Kidney (tissue), 14 donors: ENCODE results near the gene TAS1R1. TPM values are rescaled to one million over a fixed set of nuclear protein-coding genes. Genes with fewer than 3 reads are reported as not detected.

ENCODE experiments used
- DNase-seq, 5 donors: peaks; one replicate each; pipeline ENCODE4 v3.0.0-alpha.2; 2013 to 2020
- FAIRE-seq: peaks from 2 replicates; lab custom pipeline; 2012; peaks lifted over from hg19 to GRCh38; lab: Jason Lieb, UNC
- H3K27ac ChIP-seq, 2 donors: one replicate each; pipeline ENCODE4 v1.7.0; 2013; ENCODE audit warnings: low read depth in 2 of 2, low read length in 2 of 2, inconsistent platforms in 1 of 2
- H3K27me3 ChIP-seq: one replicate; pipeline ENCODE4 v1.7.1; 2013; ENCODE audit warnings: low read length, inconsistent platforms; ENCODE audit not compliant: control insufficient read depth, insufficient read depth
- H3K36me3 ChIP-seq, 3 donors: one replicate each; pipeline versions ENCODE4 v1.7.0 to v1.7.1; 2013; ENCODE audit warnings: low read length in 3 of 3, control low read depth in 1 of 3, inconsistent platforms in 1 of 3; ENCODE audit not compliant: insufficient read depth in 3 of 3, control insufficient read depth in 2 of 3
- H3K4me1 ChIP-seq, 3 donors: one replicate each; pipeline versions ENCODE4 v1.7.0 to v1.7.1; 2013; ENCODE audit warnings: low read length in 3 of 3, inconsistent platforms in 1 of 3, low read depth in 1 of 3; ENCODE audit not compliant: control insufficient read depth in 2 of 3, insufficient read depth in 2 of 3
- H3K4me3 ChIP-seq, 3 donors: one replicate each; pipeline versions ENCODE4 v1.7.0 to v1.8.1; 2013; ENCODE audit warnings: low read length in 3 of 3, control low read depth in 1 of 3, inconsistent platforms in 1 of 3
- H3K9ac ChIP-seq, 3 donors: one replicate each; pipeline versions ENCODE4 v1.7.0 to v1.7.1; 2013; ENCODE audit warnings: low read length in 3 of 3, control low read depth in 1 of 3, inconsistent platforms in 1 of 3
- H3K9me3 ChIP-seq, 3 donors: one replicate each; pipeline versions ENCODE4 v1.7.0 to v1.7.1; 2013; ENCODE audit warnings: low read length in 3 of 3, control low read depth in 1 of 3, inconsistent platforms in 1 of 3; ENCODE audit not compliant: control insufficient read depth in 2 of 3, insufficient read depth in 1 of 3
- intact Hi-C: fragments of 100-400 bp; cut with DNase I; formaldehyde crosslinking; loops from one replicate; pipeline ENCODE4 v1.11.1; 2022
- polyA plus RNA-seq: library from polyadenylated mRNA; stranded (reverse); fragments of 350-450 nt; fragmentation: Illumina TruSeq; extraction: RNeasy Lipid Tissue Mini Kit (QIAGEN cat#74804); gene quantifications from one replicate; pipeline ENCODE4 v1.2.3, GENCODE V29; 2014; ENCODE audit warnings: low read depth, low replicate concordance; ENCODE audit not compliant: insufficient read depth
- total RNA-seq: library from RNA; stranded (reverse); fragmentation: NEBNext Ultra II Directional; extraction: Animal tissue kit (Norgen Biotek cat#: 25700); gene quantifications from one replicate; pipeline ENCODE4 v1.2.1, GENCODE V29; 2021
- TF ChIP-seq, protein P1 (sequence below): IDR thresholded peaks from 3 replicates; pipeline ENCODE4 v1.5.1; 2012; ENCODE audit warnings: mild to moderate bottlenecking, moderate library complexity, borderline replicate concordance; ENCODE audit not compliant: insufficient read depth; ENCODE audit errors: extremely low read depth
- donor health status: control.
- donor health status: control.
- donor health status: control.
- donor health status: control.
- donor health status: control.
- donor health status: DM: yes; HTN: yes; CAD: no.
- donor health status: Normal renal cell carcinoma (clear cell type).

The TAS1R1 gene
- total and polyA plus RNA-seq, 2 donors from 2014 or later = not detected

DNA sequence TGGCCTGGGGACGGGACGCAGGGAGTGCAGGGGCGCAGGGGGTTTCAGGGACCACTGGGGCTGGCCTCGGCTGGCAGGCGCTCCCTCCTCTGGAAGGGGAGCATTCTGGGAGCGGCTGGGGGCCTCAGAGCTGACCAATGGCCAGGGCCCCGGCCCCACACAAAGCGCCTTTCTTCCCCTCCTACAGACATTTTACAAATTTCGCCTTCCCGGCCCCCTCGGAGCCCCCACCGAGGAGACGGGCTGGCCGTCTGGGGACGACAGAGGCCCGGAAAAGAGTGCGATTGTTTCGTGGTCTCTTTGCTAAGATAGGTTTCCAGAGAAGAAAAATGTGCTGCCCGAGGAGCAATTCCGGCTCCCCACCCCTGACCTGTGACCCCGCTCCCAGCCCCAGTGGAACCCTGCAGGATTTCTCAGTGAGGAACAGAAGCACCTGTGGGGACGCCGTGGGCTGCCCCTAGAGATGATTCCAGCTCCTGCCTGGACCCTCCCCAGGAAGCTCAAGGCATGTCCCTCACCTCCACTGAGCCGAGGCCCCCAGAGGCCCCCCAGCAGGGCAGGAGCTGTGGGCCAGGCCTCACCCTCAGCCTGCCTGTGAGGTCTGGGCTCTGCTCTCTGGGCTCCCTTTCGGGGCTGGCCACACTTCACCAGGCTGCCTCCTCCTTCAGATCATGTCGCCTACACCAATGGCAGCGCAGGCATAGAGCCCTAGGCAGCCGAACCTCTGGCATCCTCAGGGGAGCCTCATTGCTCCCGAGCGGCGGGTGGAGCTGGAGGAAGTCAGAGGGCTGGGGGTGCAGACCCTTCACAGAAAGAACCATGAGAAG is 48.7 kb upstream of the TAS1R1 start:
- FAIRE-seq = no peak

DNA sequence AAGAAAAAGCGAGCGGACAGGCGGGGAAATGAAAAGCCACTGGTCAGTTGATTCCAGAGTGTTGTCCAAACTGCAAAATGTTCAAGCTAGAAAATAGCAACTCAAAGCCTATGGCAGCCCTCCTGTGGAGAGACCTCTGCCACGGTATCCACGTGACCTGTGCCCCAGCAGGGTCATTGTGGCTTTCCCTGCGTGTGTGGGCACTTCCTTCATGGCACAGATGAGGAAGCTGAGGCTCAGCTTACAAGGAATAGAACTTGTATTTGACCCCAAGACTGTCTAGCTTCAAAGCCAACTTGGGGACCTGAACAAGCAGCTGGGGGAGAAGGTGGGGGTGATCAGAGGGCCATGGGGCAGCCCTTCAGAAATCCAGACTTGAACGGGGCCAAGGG is 48.1 kb upstream of the TAS1R1 start:
- Histone ChIP-seq H3K27ac (no peak overlapping the region), H3K4me1 (peaks cover 0 to 7% (median 0%) of the 10 kb centered on the region in 3 donors), H3K4me3 (no peak overlapping the region), H3K27me3 (no peaks in the 10 kb centered on the region), H3K9me3 (no peaks in the 10 kb centered on the region), H3K36me3 (no peaks in the 10 kb centered on the region), H3K9ac (no peak overlapping the region)
- peak in 1 of 5 donors; percentile 55 for DNase-seq
- FAIRE-seq = no peak
- intact Hi-C loops = no loop called here
- TF ChIP-seq, protein P1, sequence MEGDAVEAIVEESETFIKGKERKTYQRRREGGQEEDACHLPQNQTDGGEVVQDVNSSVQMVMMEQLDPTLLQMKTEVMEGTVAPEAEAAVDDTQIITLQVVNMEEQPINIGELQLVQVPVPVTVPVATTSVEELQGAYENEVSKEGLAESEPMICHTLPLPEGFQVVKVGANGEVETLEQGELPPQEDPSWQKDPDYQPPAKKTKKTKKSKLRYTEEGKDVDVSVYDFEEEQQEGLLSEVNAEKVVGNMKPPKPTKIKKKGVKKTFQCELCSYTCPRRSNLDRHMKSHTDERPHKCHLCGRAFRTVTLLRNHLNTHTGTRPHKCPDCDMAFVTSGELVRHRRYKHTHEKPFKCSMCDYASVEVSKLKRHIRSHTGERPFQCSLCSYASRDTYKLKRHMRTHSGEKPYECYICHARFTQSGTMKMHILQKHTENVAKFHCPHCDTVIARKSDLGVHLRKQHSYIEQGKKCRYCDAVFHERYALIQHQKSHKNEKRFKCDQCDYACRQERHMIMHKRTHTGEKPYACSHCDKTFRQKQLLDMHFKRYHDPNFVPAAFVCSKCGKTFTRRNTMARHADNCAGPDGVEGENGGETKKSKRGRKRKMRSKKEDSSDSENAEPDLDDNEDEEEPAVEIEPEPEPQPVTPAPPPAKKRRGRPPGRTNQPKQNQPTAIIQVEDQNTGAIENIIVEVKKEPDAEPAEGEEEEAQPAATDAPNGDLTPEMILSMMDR = no peak

More for the DNA sequence above, 48.7 kb upstream of the TAS1R1 start:
- Histone ChIP-seq H3K9ac (no peak overlapping the region), H3K4me1 (peaks cover 0 to 11% (median 1%) of the 10 kb centered on the region in 3 donors), H3K36me3 (no peaks in the 10 kb centered on the region), H3K27me3 (no peaks in the 10 kb centered on the region), H3K9me3 (no peaks in the 10 kb centered on the region), H3K27ac (no peak overlapping the region), H3K4me3 (no peak overlapping the region)
- TF ChIP-seq, protein P1 = no peak
- intact Hi-C loops = no loop called here
- DNase-seq = peak in 2 of 5 donors; percentile 52 to 66

- FAIRE-seq (no peak), DNase-seq (peak in 1 of 5 donors; percentile 71)
- intact Hi-C loops = no loop called here
- TF ChIP-seq, protein P1 = no peak
- H3K4me3 ChIP-seq = no peak overlapping the region
- H3K9ac ChIP-seq = no peak overlapping the region
- H3K4me1 ChIP-seq = peaks cover 0 to 3% (median 0%) of the 10 kb centered on the region in 3 donors
- H3K27ac ChIP-seq = no peak overlapping the region
- no peaks in the 10 kb centered on the region for H3K9me3 ChIP-seq
- no peaks in the 10 kb centered on the region for H3K36me3 ChIP-seq
- no peaks in the 10 kb centered on the region for H3K27me3 ChIP-seq
These were observed 47.6 kb upstream of the TAS1R1 start for GRCh38 chr1:6507461-6507911.
